ENCODE measurements around the gene KLLN. TPM values are rescaled to one million over a fixed set of nuclear protein-coding genes. Genes with fewer than 3 reads are reported as not detected.

The KLLN gene
- total and polyA plus RNA-seq, 2 of the 8 experiments (the other 6 are each of a cell fraction or from before 2014, with no cell fraction given), result 0.24 to 0.73 TPM

DNA sequence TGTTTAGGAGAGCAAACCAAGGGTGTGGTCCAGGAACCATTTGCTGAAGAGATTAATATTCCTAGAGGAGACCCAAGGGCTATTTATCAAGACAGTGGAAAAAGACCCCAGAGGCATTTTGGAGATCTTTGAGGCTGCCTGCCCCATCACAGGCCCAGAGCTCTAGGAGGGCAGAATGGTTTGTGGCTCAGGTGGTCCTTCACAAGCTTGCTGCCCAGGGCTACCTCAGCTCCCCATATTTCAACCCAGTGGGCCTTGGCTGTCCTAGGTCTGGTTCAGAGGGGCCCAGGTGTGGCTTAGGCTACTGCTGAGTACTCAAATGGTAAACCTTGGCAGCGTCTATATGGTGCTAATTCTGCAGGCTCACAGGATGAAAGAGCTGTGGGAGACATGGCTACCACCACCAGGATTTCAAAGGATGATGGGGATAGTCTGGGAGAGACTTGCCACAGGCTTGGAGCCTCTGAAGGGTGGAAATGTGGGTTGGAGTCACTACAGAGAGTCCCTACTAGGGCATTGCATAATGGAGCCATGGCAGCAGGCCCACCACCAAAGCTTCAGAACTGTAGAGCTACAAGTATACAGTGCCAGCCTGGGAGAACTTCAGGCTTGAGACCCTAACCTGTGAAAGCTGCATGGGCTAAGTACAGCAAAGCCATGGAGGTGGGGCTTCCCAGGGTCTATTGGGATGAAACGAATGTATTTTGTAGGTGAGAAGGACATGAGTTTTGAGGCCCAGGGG is 24.4 kb upstream of the KLLN start (continued):
- no peak for TF ChIP-seq CHD7 (IDR thresholded peaks at IDR 0.05; ENCODE audit: insufficient replicate concordance, low read length)
- TF ChIP-seq POLR2AphosphoS5 (IDR thresholded peaks at IDR 0.05; ENCODE audit: low read depth, low read length), result no peak
- TF ChIP-seq RBBP5 (IDR thresholded peaks at IDR 0.05; ENCODE audit: borderline replicate concordance, low read depth, low read length), result no peak
- no peak for TF ChIP-seq POU5F1 (IDR thresholded peaks at IDR 0.05; ENCODE audit: low read depth, low read length)
- TF ChIP-seq HDAC2 (IDR thresholded peaks at IDR 0.05; ENCODE audit: borderline replicate concordance in 1 of 2, low read depth in 2 of 2, low read length in 2 of 2), result no peak
- no peak for TF ChIP-seq CREB1 (IDR thresholded peaks at IDR 0.05)
- no peak for TF ChIP-seq KDM5A (IDR thresholded peaks at IDR 0.05; ENCODE audit: low read length)
- no peak for TF ChIP-seq SUZ12 (IDR thresholded peaks at IDR 0.05; ENCODE audit: low read length)
- no peak for TF ChIP-seq TCF12 (IDR thresholded peaks at IDR 0.05; ENCODE audit: low read depth, low read length)
- TF ChIP-seq SP2 (IDR thresholded peaks at IDR 0.05; ENCODE audit: low read length), result no peak
- no peak for TF ChIP-seq EGR1 (IDR thresholded peaks at IDR 0.05; ENCODE audit: borderline replicate concordance, low read depth, low read length)
